Vagina (tissue), 2 donors: ENCODE measurements around the gene NFIA. TPM values are rescaled to one million over a fixed set of nuclear protein-coding genes. Genes with fewer than 3 reads are reported as not detected.
A peak's percentile ranks its signal among the peaks of the same experiment; 100 is the strongest.

Source experiments
- DNase-seq, 2 donors: peaks; one replicate each; pipeline ENCODE4 v3.0.0-alpha.2; 2017; ENCODE audit errors: extremely low spot score in 2 of 2
- H3K27ac ChIP-seq: fragments of 200-600 bp; sonication (generic); one replicate; pipeline ENCODE4 v1.5.1; 2019
- H3K27me3 ChIP-seq: fragments of 200-600 bp; sonication (generic); one replicate; pipeline ENCODE4 v1.5.1; 2019
- H3K36me3 ChIP-seq, 2 donors: fragments of 200-600 bp; sonication (generic); one replicate each; pipeline ENCODE4 v1.5.1; 2017 to 2019
- H3K4me1 ChIP-seq: fragments of 200-600 bp; sonication (generic); one replicate; pipeline ENCODE4 v1.5.1; 2019
- H3K4me3 ChIP-seq, 2 donors: fragments of 200-600 bp; sonication (generic); 1 replicate in 1 of 2; 2 replicates in 1 of 2; pipeline ENCODE4 v1.5.1; 2016 to 2019
- H3K9me3 ChIP-seq: fragments of 200-600 bp; sonication (generic); one replicate; pipeline ENCODE4 v1.5.1; 2019
- POLR2A ChIP-seq, 2 donors: fragments of 450-650 bp; IDR thresholded peaks; one replicate each; pipeline ENCODE4 v1.6.1; 2017; ENCODE audit warnings: antibody characterized with exemption in 2 of 2, mild to moderate bottlenecking in 2 of 2, moderate library complexity in 2 of 2
- POLR2AphosphoS5 ChIP-seq, 2 donors: sonication (generic); formaldehyde crosslinking; IDR thresholded peaks; one replicate each; pipeline ENCODE4 v1.9.0; 2017; ENCODE audit warnings: antibody characterized with exemption in 2 of 2, mild to moderate bottlenecking in 2 of 2, low read depth in 1 of 2; ENCODE audit not compliant: insufficient read depth in 1 of 2
- intact Hi-C: fragments of 100-400 bp; cut with DNase I; formaldehyde crosslinking; loops from one replicate; pipeline ENCODE4 v1.15.1; 2023
- total RNA-seq: library from RNA; depleted of rRNA; stranded (reverse); fragments of >200 nt; gene quantifications from one replicate; pipeline ENCODE4 v1.2.3, GENCODE V29; 2016
- TF ChIP-seq, protein P1 (sequence below), 3 experiments: fragments of 450-650 bp in 2 of 3; fragments of 200-600 bp in 1 of 3; sonication (generic) in 1 of 3; IDR thresholded peaks; one replicate each; pipeline ENCODE4 v1.5.1; 2017 to 2019; ENCODE audit warnings: antibody characterized with exemption in 3 of 3, mild to moderate bottlenecking in 2 of 3, moderate library complexity in 2 of 3

NFIA gene
- total RNA-seq, 1 donor from 2014 or later, result 59.2 TPM

DNA sequence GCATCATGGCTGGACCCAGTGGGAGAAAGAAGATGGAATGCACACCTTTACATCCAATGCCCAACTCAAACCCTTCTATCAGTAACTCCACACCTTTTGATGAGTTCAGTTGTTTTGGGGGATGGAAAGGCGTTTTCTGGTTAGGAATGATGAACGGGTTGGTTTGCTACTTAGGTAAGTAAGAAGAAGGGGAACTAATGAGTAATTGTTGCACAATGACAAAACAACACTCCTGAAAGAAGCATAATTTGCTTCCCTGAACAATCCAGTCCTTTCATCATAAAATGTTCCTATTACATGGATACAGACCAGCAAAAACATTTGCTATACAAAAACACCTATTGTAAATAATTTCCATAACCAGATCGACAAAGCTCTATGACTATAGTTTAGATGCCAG lies 35.9 kb upstream of the NFIA start:
- intact Hi-C loops, result loop anchor here (10.0 kb wide), 2 partner anchors 762 to 1072 kb away; no protein-coding TSS in a partner anchor
- Histone ChIP-seq H3K36me3 (no peaks in the 10 kb centered on the region), H3K27me3 (no peaks in the 10 kb centered on the region), H3K4me1 (peaks cover 19% of the 10 kb centered on the region), H3K27ac (no peak overlapping the region), H3K4me3 (no peak overlapping the region), H3K9me3 (no peaks in the 10 kb centered on the region)
- TF ChIP-seq, protein P1, sequence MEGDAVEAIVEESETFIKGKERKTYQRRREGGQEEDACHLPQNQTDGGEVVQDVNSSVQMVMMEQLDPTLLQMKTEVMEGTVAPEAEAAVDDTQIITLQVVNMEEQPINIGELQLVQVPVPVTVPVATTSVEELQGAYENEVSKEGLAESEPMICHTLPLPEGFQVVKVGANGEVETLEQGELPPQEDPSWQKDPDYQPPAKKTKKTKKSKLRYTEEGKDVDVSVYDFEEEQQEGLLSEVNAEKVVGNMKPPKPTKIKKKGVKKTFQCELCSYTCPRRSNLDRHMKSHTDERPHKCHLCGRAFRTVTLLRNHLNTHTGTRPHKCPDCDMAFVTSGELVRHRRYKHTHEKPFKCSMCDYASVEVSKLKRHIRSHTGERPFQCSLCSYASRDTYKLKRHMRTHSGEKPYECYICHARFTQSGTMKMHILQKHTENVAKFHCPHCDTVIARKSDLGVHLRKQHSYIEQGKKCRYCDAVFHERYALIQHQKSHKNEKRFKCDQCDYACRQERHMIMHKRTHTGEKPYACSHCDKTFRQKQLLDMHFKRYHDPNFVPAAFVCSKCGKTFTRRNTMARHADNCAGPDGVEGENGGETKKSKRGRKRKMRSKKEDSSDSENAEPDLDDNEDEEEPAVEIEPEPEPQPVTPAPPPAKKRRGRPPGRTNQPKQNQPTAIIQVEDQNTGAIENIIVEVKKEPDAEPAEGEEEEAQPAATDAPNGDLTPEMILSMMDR (IDR thresholded peaks at IDR 0.05), result no peak
- no peak for TF ChIP-seq POLR2A (IDR thresholded peaks at IDR 0.05)
- TF ChIP-seq POLR2AphosphoS5 (IDR thresholded peaks at IDR 0.05; ENCODE audit: insufficient read depth in 1 of 2, low read depth in 1 of 2), result no peak
- DNase-seq, result no peak

DNA sequence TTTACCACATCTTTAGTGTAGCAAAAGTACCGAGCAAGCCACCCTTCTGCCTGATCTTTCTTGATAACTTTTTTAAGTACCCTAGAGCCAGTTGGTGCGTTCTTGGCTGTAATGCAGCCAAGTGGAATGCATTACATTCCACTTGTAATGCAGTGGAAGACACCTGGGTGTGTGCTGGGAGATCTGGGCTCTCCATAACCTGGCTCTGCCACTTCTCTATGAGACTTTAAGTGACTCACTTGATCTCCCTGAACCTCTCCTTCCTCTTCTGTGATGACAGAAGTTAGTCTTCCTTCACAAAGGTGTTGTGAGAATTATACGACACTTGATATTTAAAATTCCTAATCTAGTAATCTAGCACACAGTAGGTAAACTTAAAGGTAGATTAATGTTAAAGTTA lies 35.3 kb upstream of the NFIA start:
- TF ChIP-seq, protein P1 (IDR thresholded peaks at IDR 0.05), result no peak
- no peak for TF ChIP-seq POLR2A (IDR thresholded peaks at IDR 0.05)
- no peak for TF ChIP-seq POLR2AphosphoS5 (IDR thresholded peaks at IDR 0.05; ENCODE audit: insufficient read depth in 1 of 2, low read depth in 1 of 2)
- Histone ChIP-seq H3K4me1 (peaks cover 19% of the 10 kb centered on the region), H3K36me3 (no peaks in the 10 kb centered on the region), H3K27me3 (no peaks in the 10 kb centered on the region), H3K9me3 (no peaks in the 10 kb centered on the region), H3K4me3 (no peak overlapping the region), H3K27ac (no peak overlapping the region)
- DNase-seq, result no peak
- intact Hi-C loops, result loop anchor here (10.0 kb wide), 2 partner anchors 762 to 1072 kb away; no protein-coding TSS in a partner anchor

DNA sequence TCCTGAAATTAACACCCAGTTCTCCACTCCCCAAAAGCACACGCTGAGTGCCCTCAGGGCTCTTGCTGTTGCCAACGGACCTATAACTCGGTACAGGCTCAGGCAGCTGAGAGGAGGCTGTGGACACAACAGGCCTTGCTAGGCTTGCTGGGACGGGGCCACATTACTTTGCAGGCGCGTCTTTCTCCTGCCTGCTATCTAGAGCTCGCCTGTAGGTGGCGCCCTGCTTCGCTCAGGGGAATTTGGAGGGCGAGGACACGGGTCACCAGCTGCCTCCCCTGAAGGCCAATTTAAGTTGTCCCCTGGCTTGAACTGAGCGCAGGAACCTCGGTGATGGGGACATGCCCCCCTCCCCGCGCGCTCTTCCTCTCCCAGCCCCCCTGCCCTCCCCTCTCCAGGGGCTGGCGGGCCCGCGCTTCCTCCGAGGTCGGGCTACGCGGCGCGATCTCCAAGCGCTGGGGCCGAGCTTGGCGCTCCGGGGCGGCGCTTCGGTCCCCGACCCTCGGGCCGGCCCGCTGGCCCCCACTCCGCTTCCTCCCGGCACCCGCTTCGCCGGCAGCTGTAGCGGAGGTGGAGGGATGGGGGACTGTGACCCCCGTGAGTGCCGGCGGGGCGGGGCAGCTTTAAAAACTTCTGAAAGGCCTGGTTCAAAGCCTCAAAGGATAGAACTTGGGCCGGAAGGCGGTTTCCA lies 32.4 kb upstream of the NFIA start:
- TF ChIP-seq POLR2A (IDR thresholded peaks at IDR 0.05), result peak in 1 of 2 donors; percentile 23
- TF ChIP-seq POLR2AphosphoS5 (IDR thresholded peaks at IDR 0.05; ENCODE audit: insufficient read depth in 1 of 2, low read depth in 1 of 2), result peak; percentile 51 to 61
- TF ChIP-seq, protein P1 (IDR thresholded peaks at IDR 0.05), result peak; percentile 73 to 97 (median 97)
- no peak for DNase-seq
- Histone ChIP-seq H3K9me3 (no peaks in the 10 kb centered on the region), H3K36me3 (no peaks in the 10 kb centered on the region), H3K27me3 (no peaks in the 10 kb centered on the region), H3K4me1 (peaks cover 25% of the 10 kb centered on the region), H3K4me3 (peak overlapping the region; percentile 76 to 97), H3K27ac (peak overlapping the region; percentile 97)
- intact Hi-C loops, result loop anchor here (2.0 to 10.0 kb wide), 6 partner anchors 31 to 1075 kb away; no protein-coding TSS in a partner anchor

DNA sequence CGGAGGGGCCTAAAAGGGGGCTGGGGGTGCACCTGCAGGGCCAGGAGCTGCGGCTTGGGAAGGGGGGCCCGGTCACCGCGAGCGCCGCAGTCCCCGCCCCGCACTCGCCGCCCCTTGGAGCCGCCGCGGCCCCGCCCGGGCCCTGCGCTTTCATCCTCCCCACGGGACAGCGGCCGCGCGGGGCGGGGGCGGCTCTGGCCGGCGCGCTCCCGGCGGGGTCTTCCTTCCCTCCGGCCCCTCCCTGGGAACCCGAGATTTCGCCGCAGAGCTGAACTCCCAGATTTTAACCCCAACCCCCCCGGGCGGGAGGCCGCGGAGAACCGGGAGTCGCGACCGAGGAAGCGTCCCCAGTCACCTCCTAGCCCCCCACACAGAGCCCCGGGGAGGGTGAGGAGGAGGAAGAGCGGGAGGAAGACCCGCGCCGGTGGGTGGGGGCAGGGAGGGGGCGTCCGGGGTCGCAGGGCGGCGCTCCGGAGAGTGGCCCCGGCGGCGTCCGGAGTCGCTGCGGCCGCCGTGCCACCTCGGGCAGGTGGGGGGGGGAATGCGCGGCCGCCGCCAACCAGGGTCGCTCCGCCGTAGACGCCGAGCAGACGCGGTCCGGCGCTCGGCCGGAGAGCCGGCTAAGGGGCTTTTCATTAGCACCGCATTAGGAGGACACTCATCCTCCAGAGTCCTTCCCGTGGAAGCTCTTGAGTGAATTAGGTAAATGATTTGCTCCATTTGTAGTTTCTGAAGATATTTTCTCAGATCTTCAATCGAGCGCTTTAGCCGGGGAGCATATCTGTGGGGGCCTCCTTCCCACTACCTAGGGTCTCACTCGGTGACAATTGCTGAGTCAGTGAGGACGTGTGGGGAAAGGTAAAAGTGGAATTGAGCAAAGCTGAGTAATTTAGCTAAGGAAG lies 31.6 kb upstream of the NFIA start:
- no peaks in the 10 kb centered on the region for H3K9me3 ChIP-seq
- intact Hi-C loops, result loop anchor here (2.0 to 10.0 kb wide), 4 partner anchors 30 to 594 kb away; no protein-coding TSS in a partner anchor
- H3K27me3 ChIP-seq, result no peaks in the 10 kb centered on the region
- H3K36me3 ChIP-seq, result no peaks in the 10 kb centered on the region
- DNase-seq, result no peak
- peak overlapping the region; percentile 97 for H3K27ac ChIP-seq
- peak overlapping the region; percentile 76 to 97 for H3K4me3 ChIP-seq
- TF ChIP-seq, protein P1 (IDR thresholded peaks at IDR 0.05), result no peak
- TF ChIP-seq POLR2AphosphoS5 (IDR thresholded peaks at IDR 0.05; ENCODE audit: insufficient read depth in 1 of 2, low read depth in 1 of 2), result peak in 1 of 2 donors; percentile 2
- H3K4me1 ChIP-seq, result peaks cover 33% of the 10 kb centered on the region
